Aorta (tissue), 5 donors: Measurements from ENCODE around the gene AWAT1. TPM values are rescaled to one million over a fixed set of nuclear protein-coding genes. Genes with fewer than 3 reads are reported as not detected.
"Not testable (repeated sequence)": the region's sequence is repeated elsewhere in the genome, so short reads cannot be mapped to it uniquely, and the experiment has no call there.

Source experiments
- ATAC-seq: fragments of 200-7000 bp; cut with Tn5 transposase; one replicate; pipeline ENCODE4 v1.9.1; 2022; ENCODE audit warnings: moderate library complexity; ENCODE audit not compliant: low FRiP score
- DNase-seq, 2 donors: peaks; one replicate each; pipeline ENCODE4 v3.0.0-alpha.2; 2020
- H3K27ac ChIP-seq, 2 donors: one replicate each; pipeline ENCODE4 v1.5.1; 2013; ENCODE audit warnings: low read length in 2 of 2, mild to moderate bottlenecking in 2 of 2, moderate library complexity in 2 of 2, control low read depth in 1 of 2, inconsistent platforms in 1 of 2, low read depth in 1 of 2
- H3K27me3 ChIP-seq, 2 donors: one replicate each; pipeline ENCODE4 v1.6.1; 2013; ENCODE audit warnings: control low read depth in 1 of 2, low read length in 1 of 2, mild to moderate bottlenecking in 1 of 2, moderate library complexity in 1 of 2; ENCODE audit not compliant: insufficient read depth in 2 of 2, control insufficient read depth in 1 of 2
- H3K36me3 ChIP-seq, 2 donors: one replicate each; pipeline ENCODE4 v1.6.1; 2013; ENCODE audit warnings: control low read depth in 1 of 2, low read length in 1 of 2, mild to moderate bottlenecking in 1 of 2; ENCODE audit not compliant: insufficient read depth in 2 of 2, control insufficient read depth in 1 of 2
- H3K4me1 ChIP-seq, 2 donors: one replicate each; pipeline ENCODE4 v1.6.1; 2013; ENCODE audit warnings: low read length in 2 of 2, control low read depth in 1 of 2, mild to moderate bottlenecking in 1 of 2, moderate library complexity in 1 of 2; ENCODE audit not compliant: insufficient read depth in 2 of 2, control insufficient read depth in 1 of 2
- H3K4me3 ChIP-seq, 2 donors: one replicate each; pipeline ENCODE4 v1.5.1; 2013; ENCODE audit warnings: low read length in 2 of 2, control low read depth in 1 of 2, mild to moderate bottlenecking in 1 of 2
- H3K9me3 ChIP-seq: one replicate; pipeline ENCODE4 v1.6.1; 2013; ENCODE audit warnings: mild to moderate bottlenecking, low read length; ENCODE audit not compliant: control insufficient read depth
- WGBS, 2 donors: extraction: QIAGEN DNeasy Blood & Tissue Kit; methylation state at CpG; one replicate each; pipeline ENCODE4 v1.1.7; 2013; 5-methylcytosine and 5-hydroxymethylcytosine counted together
- intact Hi-C, 2 donors: fragments of 100-400 bp; cut with DNase I; formaldehyde crosslinking; loops; one replicate each; pipeline versions ENCODE4 v1.14.2 to v1.15.0; 2022
- polyA plus RNA-seq, 2 donors: library from polyadenylated mRNA; stranded (reverse); fragments of 200-250 nt; gene quantifications; one replicate each; pipeline ENCODE4 v1.2.3, GENCODE V29; 2013
- total RNA-seq, 2 donors: library from RNA; stranded (reverse); fragmentation: NEBNext Ultra II Directional; extraction: Animal tissue kit (Norgen Biotek cat#: 25700); gene quantifications; one replicate each; pipeline ENCODE4 v1.2.1, GENCODE V29; 2021
- donor health status: healthy with polysubstance abuse.
- donor health status: Bipolar disorder and iron deficiency.
- donor health status: DM: no; HTN: no; CAD: no.
- donor health status: DM: no; HTN: no; CAD: no.
- donor health status: DM: yes; HTN: yes; CAD: no.

The AWAT1 gene
- total and polyA plus RNA-seq, 4 donors: not detected

DNA sequence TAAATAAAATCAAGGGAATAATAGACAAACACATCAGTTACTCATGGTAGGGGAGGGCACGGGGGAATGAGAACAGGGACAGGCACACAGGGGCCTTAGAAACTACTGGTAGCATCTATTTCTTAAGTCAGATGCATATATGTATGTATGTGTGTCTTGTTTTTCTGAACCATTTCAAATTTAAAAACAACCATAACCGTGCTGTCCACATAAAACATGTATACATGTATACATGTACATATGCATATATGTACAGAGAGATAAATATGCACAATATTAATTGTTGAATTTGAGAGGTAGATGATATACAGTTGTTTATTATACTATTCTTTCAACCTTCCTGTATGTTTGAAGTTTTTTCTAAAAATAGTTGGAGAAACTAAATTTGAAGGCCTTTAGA is 7.8 kb upstream of the AWAT1 start:
- Histone ChIP-seq H3K4me1 (no peaks in the 10 kb centered on the region), H3K4me3 (no peak overlapping the region), H3K27ac (no peak overlapping the region), H3K27me3 (no peaks in the 10 kb centered on the region), H3K36me3 (no peaks in the 10 kb centered on the region), H3K9me3 (no peaks in the 10 kb centered on the region)
- DNase-seq (no peak), ATAC-seq (no peak)
- intact Hi-C loops: no loop called here
- WGBS, 2 donors: 58 to 94% methylated on average over 2 of the region's 2 CpGs

DNA sequence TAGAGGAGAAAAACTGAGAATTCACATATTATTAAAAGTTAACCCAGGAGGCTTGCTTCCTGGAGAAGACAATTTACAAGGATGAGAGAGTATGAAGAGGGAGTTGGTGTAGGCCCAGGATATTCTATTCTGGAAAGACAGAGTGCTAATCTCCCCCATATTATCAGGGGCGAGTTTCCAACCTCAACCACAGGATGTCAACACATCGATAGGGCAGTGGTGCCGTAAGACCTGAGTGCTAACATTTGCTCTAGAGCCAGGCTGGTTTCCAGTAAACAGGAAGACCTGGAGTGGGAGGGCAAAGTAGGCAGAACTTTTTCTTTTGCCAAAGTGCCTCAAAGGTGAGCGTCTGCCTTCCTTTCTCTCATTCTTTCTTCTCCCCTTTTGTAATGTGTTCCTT is 2.8 kb upstream of the AWAT1 start:
- intact Hi-C loops: no loop called here
- Histone ChIP-seq H3K9me3 (no peaks in the 10 kb centered on the region), H3K36me3 (no peaks in the 10 kb centered on the region), H3K4me3 (no peak overlapping the region), H3K27me3 (no peaks in the 10 kb centered on the region), H3K4me1 (no peaks in the 10 kb centered on the region), H3K27ac (no peak overlapping the region)
- 67 to 75% methylated on average over 4 of the region's 4 CpGs for WGBS, 2 donors
- no peak for DNase-seq
- ATAC-seq: no peak

DNA sequence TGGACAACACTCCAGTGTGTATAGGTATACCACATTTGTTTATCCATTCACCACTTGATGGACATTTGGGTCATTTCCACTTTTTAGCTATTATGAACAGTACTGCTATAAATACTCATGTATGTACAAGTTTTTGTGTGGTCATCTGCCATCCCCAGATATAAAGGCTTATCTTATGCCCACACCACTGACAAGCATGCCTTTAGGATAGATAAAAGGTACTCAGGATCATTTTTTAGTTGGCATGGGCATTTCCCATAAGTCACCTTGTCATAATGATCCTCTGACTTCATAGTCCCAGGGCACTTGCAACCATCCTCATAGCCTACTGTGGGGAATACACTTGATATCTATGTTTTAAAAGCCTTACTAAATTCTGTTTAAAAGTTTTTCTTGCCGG is 6.3 kb downstream of the AWAT1 start:
- no peaks in the 10 kb centered on the region for H3K4me1 ChIP-seq
- 94 to 100% methylated on average over 1 of the region's 1 CpG for whole genome bisulfite sequencing, 2 donors
- no peaks in the 10 kb centered on the region for H3K9me3 ChIP-seq
- ATAC-seq (no peak), DNase-seq (no peak)
- no peaks in the 10 kb centered on the region for H3K36me3 ChIP-seq
- H3K27me3 ChIP-seq: no peaks in the 10 kb centered on the region
- no peak overlapping the region for H3K27ac ChIP-seq
- no peak overlapping the region for H3K4me3 ChIP-seq
- intact Hi-C loops: no loop called here

DNA sequence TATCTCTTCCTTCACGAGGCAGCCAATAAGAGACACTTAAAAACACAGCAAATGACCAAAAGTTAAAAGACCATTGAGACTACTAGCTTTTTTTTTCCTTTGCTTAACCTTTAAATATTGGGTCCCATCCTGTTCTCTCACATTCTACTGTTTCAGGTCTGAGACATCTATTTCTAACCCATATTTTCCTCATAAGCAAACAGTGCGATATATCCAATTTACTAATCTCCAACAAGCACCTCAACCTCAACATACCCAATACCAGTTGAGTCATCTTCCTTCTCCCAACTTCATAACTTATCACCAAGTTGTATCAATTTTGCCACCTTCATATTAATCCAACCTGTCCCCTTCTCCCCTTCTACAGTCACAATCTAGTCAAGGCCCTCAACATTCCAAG is 7.0 kb downstream of the AWAT1 start:
- 79 to 96% methylated on average over 2 of the region's 2 CpGs for WGBS, 2 donors
- Histone ChIP-seq H3K27ac (no peak overlapping the region), H3K4me1 (no peaks in the 10 kb centered on the region), H3K36me3 (no peaks in the 10 kb centered on the region), H3K27me3 (no peaks in the 10 kb centered on the region), H3K9me3 (no peaks in the 10 kb centered on the region), H3K4me3 (no peak overlapping the region)
- intact Hi-C loops: no loop called here
- no peak for DNase-seq
- ATAC-seq: no peak

DNA sequence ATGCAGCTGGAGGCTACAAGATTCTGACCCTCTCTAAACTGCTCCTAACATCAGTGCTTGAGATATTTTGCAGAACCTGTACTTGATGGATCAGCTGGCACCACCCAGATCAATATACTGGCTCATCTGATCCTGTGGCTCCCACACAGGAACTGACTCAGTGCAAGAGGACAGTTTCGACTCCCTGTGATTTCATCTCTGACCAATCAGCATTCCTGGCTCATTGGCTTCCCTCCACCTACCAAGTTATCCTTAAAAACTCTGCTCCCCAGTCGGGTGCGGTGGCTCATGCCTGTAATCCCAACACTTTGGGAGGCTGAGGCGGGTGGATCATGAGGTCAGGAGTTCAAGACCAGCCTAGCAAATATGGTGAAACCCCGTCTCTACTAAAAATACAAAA is 9.1 kb downstream of the AWAT1 start:
- H3K4me1 ChIP-seq, H3K27ac ChIP-seq, H3K9me3 ChIP-seq, ATAC-seq, H3K4me3 ChIP-seq, intact Hi-C loops, H3K27me3 ChIP-seq, H3K36me3 ChIP-seq, DNase-seq: not testable (repeated sequence)
- WGBS, 2 donors: 71 to 88% methylated on average over 5 of the region's 5 CpGs

DNA sequence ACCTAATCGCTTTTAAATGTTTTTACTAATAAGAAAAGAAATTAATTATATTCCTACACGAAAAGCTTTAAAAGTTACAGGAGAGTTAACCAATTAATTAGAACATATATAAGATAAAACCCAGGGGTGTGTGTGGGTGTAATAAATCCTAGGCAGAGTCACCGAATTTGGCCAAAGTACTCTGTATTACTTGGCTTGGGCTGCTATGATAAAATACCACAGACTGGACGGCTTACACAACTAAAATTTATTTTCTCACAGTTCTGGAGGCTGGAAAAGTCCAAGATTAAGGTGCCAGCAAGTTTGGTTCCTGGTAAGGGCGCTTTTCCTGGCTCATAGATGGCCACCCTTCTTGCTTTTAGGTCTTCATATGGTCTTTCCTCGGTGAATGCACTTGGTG is 10.4 kb downstream of the AWAT1 start:
- 5 to 23% methylated on average over 6 of the region's 6 CpGs for WGBS, 2 donors
- Histone ChIP-seq H3K4me1 (no peaks in the 10 kb centered on the region), H3K36me3 (no peaks in the 10 kb centered on the region), H3K27ac (no peak overlapping the region), H3K9me3 (no peaks in the 10 kb centered on the region), H3K4me3 (no peak overlapping the region), H3K27me3 (no peaks in the 10 kb centered on the region)
- no peak for DNase-seq
- intact Hi-C loops: no loop called here
- no peak for ATAC-seq

DNA sequence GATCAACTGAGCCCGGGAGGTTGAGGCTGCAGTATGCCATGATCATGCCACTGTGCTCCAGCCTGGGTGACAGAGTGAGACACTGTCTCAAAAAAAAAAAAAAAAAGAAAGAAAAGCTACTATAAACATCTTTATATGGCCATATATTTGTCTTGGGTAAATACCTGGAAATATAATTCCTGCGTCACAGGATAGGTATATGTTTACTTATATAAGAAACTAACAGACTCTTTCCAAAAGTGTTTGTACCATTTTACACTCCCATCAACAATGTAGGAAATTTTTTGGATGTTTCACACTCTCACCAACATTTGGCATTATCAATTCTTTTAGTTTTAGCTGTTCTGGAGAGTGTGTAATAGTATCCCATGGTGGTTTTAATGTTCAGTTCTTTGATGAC is 12.8 kb downstream of the AWAT1 start:
- 90 to 98% methylated on average over 2 of the region's 2 CpGs for WGBS, 2 donors
- no peak for ATAC-seq
- H3K36me3 ChIP-seq: no peaks in the 10 kb centered on the region
- no peak overlapping the region for H3K27ac ChIP-seq
- no peaks in the 10 kb centered on the region for H3K4me1 ChIP-seq
- DNase-seq: no peak
- H3K27me3 ChIP-seq: no peaks in the 10 kb centered on the region
- no peaks in the 10 kb centered on the region for H3K9me3 ChIP-seq
- intact Hi-C loops: no loop called here
- H3K4me3 ChIP-seq: no peak overlapping the region

DNA sequence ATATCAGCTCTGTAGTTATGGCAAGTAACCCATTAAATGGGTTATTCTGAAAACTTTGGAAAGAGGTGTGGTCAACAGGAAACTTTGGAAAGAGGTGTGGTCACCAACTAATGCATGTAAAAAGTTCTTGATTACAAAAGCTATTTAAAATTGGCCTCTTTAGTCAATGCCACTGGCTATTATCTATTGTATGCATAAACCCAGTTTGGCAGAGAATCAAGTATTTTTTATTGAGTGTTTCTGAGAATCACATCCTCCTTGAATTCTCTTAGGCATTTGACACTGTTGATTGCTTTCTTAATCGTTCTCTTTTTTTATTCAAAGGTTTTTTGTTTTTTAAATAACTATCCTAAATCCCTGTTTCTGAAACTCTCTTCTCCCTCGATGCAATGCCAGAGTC is 18.0 kb downstream of the AWAT1 start:
- no peaks in the 10 kb centered on the region for H3K9me3 ChIP-seq
- no peak overlapping the region for H3K4me3 ChIP-seq
- no peaks in the 10 kb centered on the region for H3K36me3 ChIP-seq
- ATAC-seq: no peak
- H3K27me3 ChIP-seq: no peaks in the 10 kb centered on the region
- WGBS, 2 donors: 58 to 82% methylated on average over 2 of the region's 2 CpGs
- intact Hi-C loops: no loop called here
- DNase-seq: no peak
- H3K4me1 ChIP-seq: no peaks in the 10 kb centered on the region
- no peak overlapping the region for H3K27ac ChIP-seq

DNA sequence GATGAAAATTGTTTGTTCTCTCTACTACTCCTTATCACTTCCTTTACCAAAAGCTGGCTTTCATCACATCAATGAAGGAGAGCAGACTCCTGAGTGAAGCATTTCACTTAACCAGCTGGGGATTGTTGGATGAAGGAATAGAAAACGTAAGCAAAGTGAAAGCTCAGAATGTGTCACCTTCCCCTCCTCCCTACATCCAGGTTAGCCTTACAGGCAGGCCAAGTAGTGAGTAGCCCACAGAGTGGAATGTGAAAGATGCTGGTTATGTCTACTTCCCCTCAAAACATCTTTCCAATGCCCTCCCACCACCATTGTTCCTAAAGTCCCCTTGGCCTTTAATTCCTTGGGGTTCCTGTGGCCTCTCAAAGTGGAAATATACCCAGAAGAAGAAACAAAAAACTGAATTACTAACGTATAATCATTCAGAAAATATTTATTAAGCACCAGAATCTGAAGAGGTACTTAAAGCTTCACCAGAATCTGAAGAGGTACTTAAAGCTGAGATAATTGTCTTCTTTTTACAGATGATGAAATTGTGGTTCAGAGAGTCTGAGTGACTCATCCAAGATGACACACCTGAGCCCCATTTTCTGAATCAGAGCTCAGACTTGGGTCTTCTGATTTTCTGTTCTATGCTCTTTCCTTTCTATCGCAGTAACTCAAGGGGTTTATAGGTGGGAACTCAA is 19.1 kb downstream of the AWAT1 start:
- ATAC-seq (no peak), DNase-seq (no peak)
- Histone ChIP-seq H3K27me3 (no peaks in the 10 kb centered on the region), H3K4me1 (no peaks in the 10 kb centered on the region), H3K27ac (no peak overlapping the region), H3K4me3 (no peak overlapping the region), H3K9me3 (no peaks in the 10 kb centered on the region), H3K36me3 (no peaks in the 10 kb centered on the region)
- WGBS, 2 donors: 72 to 94% methylated on average over 3 of the region's 3 CpGs
- intact Hi-C loops: no loop called here
